Heart left ventricle (tissue), 13 donors: ENCODE measurements around the gene RSRC2.

ENCODE experiments used
- CTCF ChIP-seq, 12 donors: fragments of 200-600 bp; sonication (generic) in 4 of 12; IDR thresholded peaks; one replicate each; pipeline versions ENCODE4 v1.5.0 to v1.8.0; 2018 to 2022; ENCODE audit warnings: antibody characterized with exemption in 12 of 12, mild to moderate bottlenecking in 5 of 12
- POLR2A ChIP-seq, 2 donors: fragments of 450-650 bp; IDR thresholded peaks; one replicate each; pipeline ENCODE4 v1.6.1; 2017; ENCODE audit warnings: antibody characterized with exemption in 2 of 2, mild to moderate bottlenecking in 2 of 2, moderate library complexity in 2 of 2
- donor health status: ischemic (EF 13 %, LVEDD 7.1; RV severe dilation, severe dysfunction).
- donor health status: DM: no; HTN: yes; CAD: no.
- donor health status: DM: no; HTN: no; CAD: no.
- donor health status: ischemic (EF 25% LVEDD 6.9; RV normal size, moderate dysfunction).
- donor health status: ischemic (EF 25% LVEDD 5.7; RV mildly dilated, moderate dysfunction).
- donor health status: ischemic (EF 35%, LVEDD 5.7; RV mildly dilated, moderate dysfunction).
- donor health status: nonischemic (EF 11% LVEDD 7.7; RV severe dilation, severe dysfunction).
- donor health status: DM: yes; HTN: yes; CAD: no.
- donor health status: PGD.
- donor health status: ischemic (EF 29% LVEDD 5.4; RV normal size, mild dysfunction).
- donor health status: nonischemic (EF 23%, LVEDD 6.1; RV moderate dilation, normal function).

GRCh38 chr12:122523846-122524718, 2.7 kb downstream of the RSRC2 start:
- TF ChIP-seq CTCF (IDR thresholded peaks at IDR 0.05) (no peak), POLR2A (IDR thresholded peaks at IDR 0.05) (no peak)
